ENCODE measurements around the gene PRSS2. TPM values are rescaled to one million over a fixed set of nuclear protein-coding genes. Genes with fewer than 3 reads are reported as not detected.

PRSS2 gene
- total RNA-seq, 1 donor from 2014 or later = not detected

DNA sequence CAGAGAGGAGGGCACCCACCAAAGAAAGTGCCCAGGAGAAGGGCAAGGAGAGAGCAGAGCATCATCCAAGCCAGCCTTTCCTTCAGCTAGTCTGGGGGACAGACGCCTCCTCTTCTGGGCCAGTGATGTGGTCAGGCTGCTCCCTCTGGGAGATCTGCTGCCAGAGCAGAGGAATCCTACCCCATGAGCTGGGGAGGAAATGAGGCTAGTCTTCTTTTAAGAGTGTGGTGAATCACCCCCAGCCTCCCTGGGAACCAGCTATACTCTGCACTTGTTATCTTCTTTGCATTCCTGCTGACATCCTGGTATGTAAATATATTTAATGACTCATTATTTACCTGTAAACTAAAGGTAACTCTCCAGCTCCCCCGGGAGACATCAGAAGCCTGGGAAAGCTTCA lies 42.5 kb downstream of the PRSS2 start:
- Mint-ChIP-seq H3K9me3 (ENCODE audit: unreplicated experiment) (peaks cover 2% of the 10 kb centered on the region), H3K36me3 (ENCODE audit: unreplicated experiment) (no peaks in the 10 kb centered on the region), H3K27ac (ENCODE audit: unreplicated experiment) (no peak overlapping the region), H3K4me1 (ENCODE audit: low read depth, unreplicated experiment) (peaks cover 23% of the 10 kb centered on the region), H3K4me3 (ENCODE audit: unreplicated experiment) (no peak overlapping the region), H3K27me3 (ENCODE audit: unreplicated experiment) (peaks cover 2% of the 10 kb centered on the region)
- TF ChIP-seq, protein P1, sequence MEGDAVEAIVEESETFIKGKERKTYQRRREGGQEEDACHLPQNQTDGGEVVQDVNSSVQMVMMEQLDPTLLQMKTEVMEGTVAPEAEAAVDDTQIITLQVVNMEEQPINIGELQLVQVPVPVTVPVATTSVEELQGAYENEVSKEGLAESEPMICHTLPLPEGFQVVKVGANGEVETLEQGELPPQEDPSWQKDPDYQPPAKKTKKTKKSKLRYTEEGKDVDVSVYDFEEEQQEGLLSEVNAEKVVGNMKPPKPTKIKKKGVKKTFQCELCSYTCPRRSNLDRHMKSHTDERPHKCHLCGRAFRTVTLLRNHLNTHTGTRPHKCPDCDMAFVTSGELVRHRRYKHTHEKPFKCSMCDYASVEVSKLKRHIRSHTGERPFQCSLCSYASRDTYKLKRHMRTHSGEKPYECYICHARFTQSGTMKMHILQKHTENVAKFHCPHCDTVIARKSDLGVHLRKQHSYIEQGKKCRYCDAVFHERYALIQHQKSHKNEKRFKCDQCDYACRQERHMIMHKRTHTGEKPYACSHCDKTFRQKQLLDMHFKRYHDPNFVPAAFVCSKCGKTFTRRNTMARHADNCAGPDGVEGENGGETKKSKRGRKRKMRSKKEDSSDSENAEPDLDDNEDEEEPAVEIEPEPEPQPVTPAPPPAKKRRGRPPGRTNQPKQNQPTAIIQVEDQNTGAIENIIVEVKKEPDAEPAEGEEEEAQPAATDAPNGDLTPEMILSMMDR (IDR thresholded peaks at IDR 0.05; ENCODE audit: partially characterized antibody, unreplicated experiment) = no peak
- DNase-seq = no peak

DNA sequence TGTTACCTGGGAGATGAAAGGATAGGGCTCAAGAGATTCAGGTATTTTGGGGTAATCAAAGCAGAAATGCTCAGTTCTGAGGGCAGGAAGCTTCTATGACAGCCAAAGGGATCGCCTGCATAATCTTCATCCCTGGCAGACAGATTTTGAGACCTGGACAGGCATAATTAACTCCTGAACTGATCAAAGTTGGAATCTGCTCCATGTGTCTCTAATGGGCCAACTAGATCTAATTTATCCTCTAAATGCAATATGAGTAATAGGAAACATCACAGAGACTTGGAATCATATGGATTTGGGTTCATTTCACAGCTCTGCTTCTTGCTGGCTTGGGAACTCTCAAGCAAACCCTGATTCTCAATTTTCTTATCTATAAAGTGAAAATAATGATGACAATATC lies 42.9 kb downstream of the PRSS2 start:
- DNase-seq = no peak
- peaks cover 23% of the 10 kb centered on the region for H3K4me1 Mint-ChIP-seq (ENCODE audit: low read depth, unreplicated experiment)
- H3K4me3 Mint-ChIP-seq (ENCODE audit: unreplicated experiment) = no peak overlapping the region
- no peaks in the 10 kb centered on the region for H3K36me3 Mint-ChIP-seq (ENCODE audit: unreplicated experiment)
- TF ChIP-seq, protein P1 (IDR thresholded peaks at IDR 0.05; ENCODE audit: partially characterized antibody, unreplicated experiment) = no peak
- H3K9me3 Mint-ChIP-seq (ENCODE audit: unreplicated experiment) = peaks cover 2% of the 10 kb centered on the region
- no peak overlapping the region for H3K27ac Mint-ChIP-seq (ENCODE audit: unreplicated experiment)
- peaks cover 2% of the 10 kb centered on the region for H3K27me3 Mint-ChIP-seq (ENCODE audit: unreplicated experiment)

DNA sequence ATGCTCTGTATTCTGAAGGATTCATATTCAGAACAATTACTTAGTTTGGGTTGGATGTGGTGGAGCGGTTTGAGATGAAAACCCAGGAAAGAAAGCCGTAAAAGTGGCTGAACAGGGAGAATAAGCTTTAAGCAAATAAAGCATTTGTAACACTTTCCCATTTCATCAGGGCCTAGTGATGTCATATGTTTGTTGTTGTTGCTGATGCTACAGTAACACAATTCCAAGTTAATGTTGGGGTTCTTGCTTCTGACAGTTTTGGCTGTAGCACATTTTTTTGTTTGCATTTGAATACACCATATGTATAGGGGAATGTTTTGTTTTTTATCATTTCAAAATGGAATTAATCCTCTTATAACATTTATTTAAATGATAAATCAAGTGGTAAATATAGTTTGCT lies 43.7 kb downstream of the PRSS2 start:
- TF ChIP-seq, protein P1 (IDR thresholded peaks at IDR 0.05; ENCODE audit: partially characterized antibody, unreplicated experiment) = no peak
- Mint-ChIP-seq H3K27me3 (ENCODE audit: unreplicated experiment) (peaks cover 2% of the 10 kb centered on the region), H3K36me3 (ENCODE audit: unreplicated experiment) (no peaks in the 10 kb centered on the region), H3K27ac (ENCODE audit: unreplicated experiment) (no peak overlapping the region), H3K9me3 (ENCODE audit: unreplicated experiment) (peaks cover 2% of the 10 kb centered on the region), H3K4me3 (ENCODE audit: unreplicated experiment) (no peak overlapping the region), H3K4me1 (ENCODE audit: low read depth, unreplicated experiment) (peaks cover 23% of the 10 kb centered on the region)
- no peak for DNase-seq

DNA sequence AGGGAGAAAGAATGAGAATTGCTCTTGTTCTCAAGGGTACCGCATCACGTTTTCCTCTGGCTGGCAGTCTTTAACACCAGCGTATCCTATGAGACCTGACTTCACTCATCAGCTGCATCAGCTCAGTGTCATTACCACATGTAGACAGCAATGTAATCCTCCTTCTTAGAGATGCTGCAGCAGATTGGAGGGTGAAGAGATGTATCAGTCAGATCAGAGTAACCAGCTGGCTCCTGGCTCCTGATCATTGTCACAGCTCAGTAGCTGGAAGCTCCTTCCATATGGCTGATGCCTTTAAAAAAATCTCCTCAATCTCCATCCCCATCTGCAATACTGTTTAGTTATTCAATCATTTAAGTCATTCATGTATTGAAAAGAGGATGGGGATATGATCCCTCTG lies 44.4 kb downstream of the PRSS2 start:
- no peak overlapping the region for H3K27ac Mint-ChIP-seq (ENCODE audit: unreplicated experiment)
- peaks cover 2% of the 10 kb centered on the region for H3K9me3 Mint-ChIP-seq (ENCODE audit: unreplicated experiment)
- H3K27me3 Mint-ChIP-seq (ENCODE audit: unreplicated experiment) = peaks cover 2% of the 10 kb centered on the region
- H3K4me3 Mint-ChIP-seq (ENCODE audit: unreplicated experiment) = no peak overlapping the region
- no peak for DNase-seq
- TF ChIP-seq, protein P1 (IDR thresholded peaks at IDR 0.05; ENCODE audit: partially characterized antibody, unreplicated experiment) = no peak
- peaks cover 23% of the 10 kb centered on the region for H3K4me1 Mint-ChIP-seq (ENCODE audit: low read depth, unreplicated experiment)
- H3K36me3 Mint-ChIP-seq (ENCODE audit: unreplicated experiment) = no peaks in the 10 kb centered on the region

DNA sequence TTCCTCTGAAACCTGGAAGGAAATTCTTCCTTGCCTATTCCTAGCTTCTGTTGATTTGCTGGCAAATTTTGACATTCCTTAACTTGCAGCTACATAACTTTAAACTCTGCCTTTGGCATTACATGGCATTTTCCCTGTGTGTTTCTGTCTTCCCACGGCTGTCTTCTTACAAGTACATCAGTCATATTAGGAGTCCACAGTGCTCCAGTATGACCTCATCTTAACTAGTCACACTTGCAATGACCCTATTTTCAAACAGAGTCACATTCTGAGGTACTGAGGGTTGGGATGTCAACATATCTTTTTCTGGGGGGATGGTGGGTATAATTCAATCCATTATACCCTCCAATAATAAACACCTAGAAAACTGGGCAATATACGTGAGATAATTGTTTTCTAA lies 46.7 kb downstream of the PRSS2 start:
- no peak for DNase-seq
- Mint-ChIP-seq H3K27me3 (ENCODE audit: unreplicated experiment) (no peaks in the 10 kb centered on the region), H3K36me3 (ENCODE audit: unreplicated experiment) (peaks cover 3% of the 10 kb centered on the region), H3K9me3 (ENCODE audit: unreplicated experiment) (no peaks in the 10 kb centered on the region), H3K4me1 (ENCODE audit: low read depth, unreplicated experiment) (peaks cover 11% of the 10 kb centered on the region), H3K27ac (ENCODE audit: unreplicated experiment) (no peak overlapping the region), H3K4me3 (ENCODE audit: unreplicated experiment) (no peak overlapping the region)
- TF ChIP-seq, protein P1 (IDR thresholded peaks at IDR 0.05; ENCODE audit: partially characterized antibody, unreplicated experiment) = no peak
